ENCODE data around the gene GRWD1. TPM values are rescaled to one million over a fixed set of nuclear protein-coding genes. Genes with fewer than 3 reads are reported as not detected.

The GRWD1 gene
- total RNA-seq, 1 donor from 2014 or later = 25.8 TPM

GRCh38 chr19:48443731-48444128 lies 2.1 kb upstream of the GRWD1 start:
- no peak for TF ChIP-seq CTCF (IDR thresholded peaks at IDR 0.05)
- H3K27me3 ChIP-seq (ENCODE audit: low read depth) = peaks cover 30% of the 10 kb centered on the region
- ATAC-seq (no peak), DNase-seq (no peak)
- no peaks in the 10 kb centered on the region for H3K9me3 ChIP-seq
- H3K4me1 ChIP-seq = peaks cover 31% of the 10 kb centered on the region
- no peak overlapping the region for H3K27ac ChIP-seq
- H3K36me3 ChIP-seq = peaks cover 19% of the 10 kb centered on the region
- H3K4me3 ChIP-seq = peak overlapping the region; percentile 99
- intact Hi-C loops (cut with DNase I) = no loop called here

GRCh38 chr19:48444129-48444935 lies 1.5 kb upstream of the GRWD1 start:
- intact Hi-C loops (cut with DNase I) = no loop called here
- Histone ChIP-seq H3K4me1 (peaks cover 31% of the 10 kb centered on the region), H3K36me3 (peaks cover 22% of the 10 kb centered on the region), H3K4me3 (peak overlapping the region; percentile 99), H3K27ac (peak overlapping the region; percentile 93), H3K9me3 (no peaks in the 10 kb centered on the region), H3K27me3 (ENCODE audit: low read depth) (peaks cover 30% of the 10 kb centered on the region)
- ATAC-seq (no peak), DNase-seq (no peak)
- TF ChIP-seq CTCF (IDR thresholded peaks at IDR 0.05) = no peak

GRCh38 chr19:48444936-48445200 lies 915 bp upstream of the GRWD1 start:
- Histone ChIP-seq H3K36me3 (peaks cover 28% of the 10 kb centered on the region), H3K27ac (peak overlapping the region; percentile 93), H3K4me1 (peaks cover 31% of the 10 kb centered on the region), H3K27me3 (ENCODE audit: low read depth) (peaks cover 28% of the 10 kb centered on the region), H3K4me3 (peak overlapping the region; percentile 99), H3K9me3 (no peaks in the 10 kb centered on the region)
- DNase-seq (no peak), ATAC-seq (no peak)
- TF ChIP-seq CTCF (IDR thresholded peaks at IDR 0.05) = no peak
- intact Hi-C loops (cut with DNase I) = no loop called here

- ATAC-seq = peak; percentile 57 to 62
- no peak for DNase-seq
- Histone ChIP-seq H3K4me1 (peaks cover 31% of the 10 kb centered on the region), H3K27ac (peak overlapping the region; percentile 93), H3K36me3 (peaks cover 31% of the 10 kb centered on the region), H3K27me3 (ENCODE audit: low read depth) (peaks cover 27% of the 10 kb centered on the region), H3K9me3 (no peaks in the 10 kb centered on the region), H3K4me3 (peak overlapping the region; percentile 99)
- TF ChIP-seq CTCF (IDR thresholded peaks at IDR 0.05) = peak; percentile 46
- intact Hi-C loops (cut with DNase I) = no loop called here
Measured at GRCh38 chr19:48445256-48445605, 552 bp upstream of the GRWD1 start.

- no peak for ATAC-seq
- no peak for TF ChIP-seq CTCF (IDR thresholded peaks at IDR 0.05)
- H3K27ac ChIP-seq = peak overlapping the region; percentile 93
Measured at GRCh38 chr19:48446579-48446978, 796 bp downstream of the GRWD1 start.

More at GRCh38 chr19:48446579-48446978, 796 bp downstream of the GRWD1 start:
- no peak for DNase-seq
- Histone ChIP-seq H3K4me3 (peak overlapping the region; percentile 99), H3K4me1 (peaks cover 31% of the 10 kb centered on the region), H3K9me3 (no peaks in the 10 kb centered on the region), H3K36me3 (peaks cover 45% of the 10 kb centered on the region), H3K27me3 (ENCODE audit: low read depth) (peaks cover 19% of the 10 kb centered on the region)
- intact Hi-C loops (cut with DNase I) = no loop called here

Data from lower lobe of right lung (tissue), 2 donors.